ENCODE results near the gene PDGFD.

DNA sequence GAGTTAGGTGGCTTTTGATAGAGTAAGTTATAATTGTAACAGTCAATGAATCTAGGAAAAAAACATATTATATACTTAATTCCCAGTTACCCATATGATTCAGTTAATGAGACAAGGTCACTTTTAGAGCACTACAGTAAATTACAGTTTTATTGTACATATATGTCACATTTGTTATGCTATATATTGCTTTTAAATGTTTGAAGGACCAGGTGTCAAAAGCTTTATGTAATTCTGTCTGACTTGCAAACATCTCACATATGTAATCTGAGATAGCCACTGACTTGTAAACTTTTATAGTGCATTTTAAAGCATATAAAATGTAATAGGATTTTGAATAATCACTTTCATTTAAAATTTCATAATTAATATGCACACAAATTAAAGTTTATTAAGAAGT, 36.7 kb upstream of the PDGFD start:
- TF ChIP-seq, protein P1, sequence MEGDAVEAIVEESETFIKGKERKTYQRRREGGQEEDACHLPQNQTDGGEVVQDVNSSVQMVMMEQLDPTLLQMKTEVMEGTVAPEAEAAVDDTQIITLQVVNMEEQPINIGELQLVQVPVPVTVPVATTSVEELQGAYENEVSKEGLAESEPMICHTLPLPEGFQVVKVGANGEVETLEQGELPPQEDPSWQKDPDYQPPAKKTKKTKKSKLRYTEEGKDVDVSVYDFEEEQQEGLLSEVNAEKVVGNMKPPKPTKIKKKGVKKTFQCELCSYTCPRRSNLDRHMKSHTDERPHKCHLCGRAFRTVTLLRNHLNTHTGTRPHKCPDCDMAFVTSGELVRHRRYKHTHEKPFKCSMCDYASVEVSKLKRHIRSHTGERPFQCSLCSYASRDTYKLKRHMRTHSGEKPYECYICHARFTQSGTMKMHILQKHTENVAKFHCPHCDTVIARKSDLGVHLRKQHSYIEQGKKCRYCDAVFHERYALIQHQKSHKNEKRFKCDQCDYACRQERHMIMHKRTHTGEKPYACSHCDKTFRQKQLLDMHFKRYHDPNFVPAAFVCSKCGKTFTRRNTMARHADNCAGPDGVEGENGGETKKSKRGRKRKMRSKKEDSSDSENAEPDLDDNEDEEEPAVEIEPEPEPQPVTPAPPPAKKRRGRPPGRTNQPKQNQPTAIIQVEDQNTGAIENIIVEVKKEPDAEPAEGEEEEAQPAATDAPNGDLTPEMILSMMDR (IDR thresholded peaks at IDR 0.05), result no peak
- TF ChIP-seq POLR2A (IDR thresholded peaks at IDR 0.05) (no peak), EP300 (IDR thresholded peaks at IDR 0.05) (no peak)

Data from ovary (tissue), 3 donors.